ENCODE measurements around the gene CINP.

The CINP gene

GRCh38 chr14:102362545-102363181, at the start of gene CINP, which contains the start of gene TECPR2:
CINP (minus strand) TSS chr14:102362890; CDS start chr14:102362851, 39 bp downstream.
TECPR2 (plus strand) TSS chr14:102362941; CDS start chr14:102376722, 13,781 bp downstream.
- H3K27me3 ChIP-seq (ENCODE audit: low read depth, low read length), result no peaks in the 10 kb centered on the region
- H3K27ac ChIP-seq (ENCODE audit: low read length), result peak within 1 kb of the TSS; percentile 97
- peaks cover 6 to 13% of the 10 kb centered on the region in 2 donors for H3K36me3 ChIP-seq (ENCODE audit: control insufficient read depth in 1 of 2, insufficient read depth in 2 of 2, low read length in 2 of 2)
- H3K4me1 ChIP-seq (ENCODE audit: control insufficient read depth in 1 of 2, insufficient read depth in 2 of 2, low read length in 2 of 2), result peaks cover 14 to 24% of the 10 kb centered on the region in 2 donors
- no peaks in the 10 kb centered on the region for H3K9me3 ChIP-seq (ENCODE audit: control insufficient read depth in 1 of 2, low read length in 2 of 2)
- H3K4me3 ChIP-seq (ENCODE audit: low read depth in 1 of 2, low read length in 2 of 2), result peak within 1 kb of the TSS; percentile 88 to 97

DNA sequence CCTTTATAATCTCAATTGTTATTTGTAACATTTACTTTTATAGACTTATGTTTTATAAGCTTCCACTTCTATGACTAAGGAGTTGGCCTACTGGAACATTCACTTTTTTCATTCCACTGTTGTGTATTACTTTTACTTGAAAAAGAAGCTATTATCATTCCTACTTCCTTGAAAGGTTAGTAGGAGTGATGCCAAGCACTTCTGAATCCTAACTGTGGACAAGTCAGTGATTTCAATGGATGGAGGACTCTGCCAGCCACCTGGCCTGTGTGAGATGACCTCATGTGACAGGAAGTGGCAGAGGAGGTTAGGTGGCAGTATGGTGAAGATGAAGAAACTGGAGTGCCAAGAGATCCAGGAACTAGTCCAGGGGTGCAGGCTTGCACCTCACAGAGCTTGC, 46.0 kb upstream of the CINP start:
- Histone ChIP-seq H3K9me3 (ENCODE audit: control insufficient read depth in 1 of 2, low read length in 2 of 2) (no peaks in the 10 kb centered on the region), H3K36me3 (ENCODE audit: control insufficient read depth in 1 of 2, insufficient read depth in 2 of 2, low read length in 2 of 2) (peaks cover 0 to 5% of the 10 kb centered on the region in 2 donors), H3K4me1 (ENCODE audit: control insufficient read depth in 1 of 2, insufficient read depth in 2 of 2, low read length in 2 of 2) (no peaks in the 10 kb centered on the region), H3K27ac (ENCODE audit: low read length) (peak overlapping the region; percentile 55), H3K27me3 (ENCODE audit: low read depth, low read length) (no peaks in the 10 kb centered on the region), H3K4me3 (ENCODE audit: low read depth in 1 of 2, low read length in 2 of 2) (no peak overlapping the region)

- H3K27ac ChIP-seq (ENCODE audit: low read length), result no peak overlapping the region
- H3K36me3 ChIP-seq (ENCODE audit: control insufficient read depth in 1 of 2, insufficient read depth in 2 of 2, low read length in 2 of 2), result peaks cover 0 to 16% of the 10 kb centered on the region in 2 donors
- H3K27me3 ChIP-seq (ENCODE audit: low read depth, low read length), result no peaks in the 10 kb centered on the region
- no peak overlapping the region for H3K4me3 ChIP-seq (ENCODE audit: low read depth in 1 of 2, low read length in 2 of 2)
- no peaks in the 10 kb centered on the region for H3K4me1 ChIP-seq (ENCODE audit: control insufficient read depth in 1 of 2, insufficient read depth in 2 of 2, low read length in 2 of 2)
- H3K9me3 ChIP-seq (ENCODE audit: control insufficient read depth in 1 of 2, low read length in 2 of 2), result peaks cover 0 to 8% of the 10 kb centered on the region in 2 donors
Measured at GRCh38 chr14:102407258-102407657, 44.6 kb upstream of the CINP start.

DNA sequence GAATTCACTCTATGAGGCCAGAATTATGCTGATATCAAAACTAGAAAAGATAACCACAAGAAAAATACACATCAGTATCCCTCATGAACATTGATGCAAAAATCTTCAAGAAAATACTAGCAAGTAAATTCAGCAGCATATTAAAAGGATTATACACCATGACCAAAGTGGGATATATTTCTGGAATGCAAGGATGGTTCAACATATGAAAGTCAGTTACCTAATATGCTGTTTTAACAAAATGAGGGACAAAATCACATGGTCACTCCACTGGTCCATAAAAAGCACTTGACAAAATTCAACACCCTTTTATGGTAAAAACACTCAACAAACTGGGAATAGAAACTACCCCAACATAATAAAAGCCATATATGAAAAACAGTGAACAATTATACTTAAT, 40.3 kb upstream of the CINP start:
- Histone ChIP-seq H3K27ac (ENCODE audit: low read length) (no peak overlapping the region), H3K4me1 (ENCODE audit: control insufficient read depth in 1 of 2, insufficient read depth in 2 of 2, low read length in 2 of 2) (no peaks in the 10 kb centered on the region), H3K36me3 (ENCODE audit: control insufficient read depth in 1 of 2, insufficient read depth in 2 of 2, low read length in 2 of 2) (peaks cover 0 to 10% of the 10 kb centered on the region in 2 donors), H3K27me3 (ENCODE audit: low read depth, low read length) (no peaks in the 10 kb centered on the region), H3K4me3 (ENCODE audit: low read depth in 1 of 2, low read length in 2 of 2) (no peak overlapping the region), H3K9me3 (ENCODE audit: control insufficient read depth in 1 of 2, low read length in 2 of 2) (peaks cover 0 to 14% of the 10 kb centered on the region in 2 donors)

GRCh38 chr14:102396521-102396920, 33.8 kb upstream of the CINP start:
- Histone ChIP-seq H3K27ac (ENCODE audit: low read length) (no peak overlapping the region), H3K4me1 (ENCODE audit: control insufficient read depth in 1 of 2, insufficient read depth in 2 of 2, low read length in 2 of 2) (peaks cover 5 to 7% of the 10 kb centered on the region in 2 donors), H3K36me3 (ENCODE audit: control insufficient read depth in 1 of 2, insufficient read depth in 2 of 2, low read length in 2 of 2) (no peaks in the 10 kb centered on the region), H3K4me3 (ENCODE audit: low read depth in 1 of 2, low read length in 2 of 2) (no peak overlapping the region), H3K9me3 (ENCODE audit: control insufficient read depth in 1 of 2, low read length in 2 of 2) (peaks cover 0 to 3% of the 10 kb centered on the region in 2 donors), H3K27me3 (ENCODE audit: low read depth, low read length) (no peaks in the 10 kb centered on the region)

DNA sequence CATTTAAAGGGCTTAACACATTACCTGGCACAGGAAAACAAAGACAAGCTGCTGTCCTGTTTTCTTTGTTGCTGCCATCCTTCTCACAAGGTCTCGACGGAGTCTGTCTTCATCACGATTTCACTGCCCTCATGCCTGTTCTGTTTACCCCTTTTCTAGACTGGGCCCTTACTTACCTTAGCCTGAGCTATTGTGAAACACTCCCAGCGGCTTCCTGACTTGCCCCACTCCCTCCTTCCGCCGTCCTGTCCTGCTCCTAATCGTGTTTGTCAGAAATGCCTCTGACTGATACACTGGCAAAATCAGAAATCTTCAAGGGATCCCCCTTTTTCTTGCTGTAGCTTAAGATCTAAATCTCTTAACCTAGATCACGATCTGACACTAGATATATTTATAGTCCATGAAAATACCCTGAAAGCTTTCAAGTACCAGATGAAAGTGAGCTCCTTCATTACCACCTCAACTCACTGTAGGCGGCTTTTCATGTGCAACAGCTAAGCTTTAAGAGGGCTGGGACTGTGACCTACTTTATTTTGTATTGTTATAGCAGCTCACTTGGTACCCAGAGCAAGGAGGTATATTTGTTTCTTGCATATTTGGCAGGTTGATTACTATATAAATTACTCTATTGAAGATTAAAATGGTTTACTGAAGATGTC, 32.2 kb upstream of the CINP start:
- H3K27ac ChIP-seq (ENCODE audit: low read length), result no peak overlapping the region
- H3K36me3 ChIP-seq (ENCODE audit: control insufficient read depth in 1 of 2, insufficient read depth in 2 of 2, low read length in 2 of 2), result no peaks in the 10 kb centered on the region
- peaks cover 0 to 3% of the 10 kb centered on the region in 2 donors for H3K9me3 ChIP-seq (ENCODE audit: control insufficient read depth in 1 of 2, low read length in 2 of 2)
- H3K27me3 ChIP-seq (ENCODE audit: low read depth, low read length), result no peaks in the 10 kb centered on the region
- H3K4me1 ChIP-seq (ENCODE audit: control insufficient read depth in 1 of 2, insufficient read depth in 2 of 2, low read length in 2 of 2), result peaks cover 12 to 15% of the 10 kb centered on the region in 2 donors
- H3K4me3 ChIP-seq (ENCODE audit: low read depth in 1 of 2, low read length in 2 of 2), result no peak overlapping the region

DNA sequence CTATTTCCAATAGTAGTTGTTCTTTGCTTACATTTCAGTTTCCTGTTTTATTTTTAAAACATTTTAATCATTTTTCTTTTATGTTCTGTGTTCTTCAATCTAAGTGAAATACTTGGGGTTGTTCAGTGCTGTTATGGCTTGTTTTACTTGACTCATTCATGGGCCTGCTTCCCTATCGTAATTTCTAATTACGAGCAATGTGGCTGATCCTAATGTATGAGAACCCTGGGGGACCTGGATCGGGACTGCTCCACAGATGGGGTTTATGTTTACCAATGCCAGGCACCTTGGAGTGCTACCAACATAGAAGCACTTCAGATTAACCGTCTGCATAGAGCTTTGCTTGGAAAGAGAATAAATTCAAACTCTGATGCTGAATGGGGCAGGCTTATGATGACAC, 29.8 kb upstream of the CINP start:
- no peaks in the 10 kb centered on the region for H3K36me3 ChIP-seq (ENCODE audit: control insufficient read depth in 1 of 2, insufficient read depth in 2 of 2, low read length in 2 of 2)
- H3K4me3 ChIP-seq (ENCODE audit: low read depth in 1 of 2, low read length in 2 of 2), result no peak overlapping the region
- H3K27ac ChIP-seq (ENCODE audit: low read length), result no peak overlapping the region
- H3K27me3 ChIP-seq (ENCODE audit: low read depth, low read length), result no peaks in the 10 kb centered on the region
- peaks cover 12 to 16% of the 10 kb centered on the region in 2 donors for H3K4me1 ChIP-seq (ENCODE audit: control insufficient read depth in 1 of 2, insufficient read depth in 2 of 2, low read length in 2 of 2)
- no peaks in the 10 kb centered on the region for H3K9me3 ChIP-seq (ENCODE audit: control insufficient read depth in 1 of 2, low read length in 2 of 2)

DNA sequence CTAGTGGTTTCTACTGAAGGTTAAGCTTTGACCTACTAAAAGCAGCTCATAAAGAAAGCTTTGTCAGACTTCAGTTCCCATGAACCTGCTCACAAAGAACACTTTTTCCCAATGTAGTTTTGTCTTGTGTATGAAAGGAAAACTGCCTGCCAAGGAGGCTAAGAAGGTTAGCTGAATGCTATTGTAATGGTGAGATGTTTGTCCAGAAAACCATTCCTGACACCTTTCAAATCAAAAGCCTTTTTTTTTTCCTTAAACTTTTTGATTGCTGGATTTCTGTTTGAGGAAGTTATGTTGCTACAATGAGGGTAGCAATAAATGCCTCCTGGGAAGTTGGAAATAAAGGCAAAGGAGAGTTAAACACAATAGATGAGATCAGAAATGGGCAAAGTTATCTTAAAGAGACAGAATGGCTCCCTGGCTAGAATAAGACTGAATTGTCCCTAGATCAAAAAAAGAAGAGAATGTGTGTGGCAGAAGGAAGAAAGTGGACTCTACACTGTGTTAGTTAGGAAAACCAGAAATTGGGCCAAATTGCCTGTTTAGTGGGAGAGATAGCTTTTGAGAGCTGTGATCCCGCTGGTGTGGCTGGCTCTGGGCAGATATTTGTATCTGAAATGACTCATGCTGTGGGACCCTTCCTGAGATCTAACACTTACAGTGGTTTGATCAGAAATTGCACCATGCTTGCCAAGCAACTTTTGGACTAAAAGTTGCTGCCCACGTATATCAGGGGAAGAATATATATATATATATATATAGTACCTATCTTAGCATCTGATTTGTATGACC, 27.6 kb upstream of the CINP start:
- peak overlapping the region; percentile 40 for H3K27ac ChIP-seq (ENCODE audit: low read length)
- H3K27me3 ChIP-seq (ENCODE audit: low read depth, low read length), result no peaks in the 10 kb centered on the region
- H3K4me1 ChIP-seq (ENCODE audit: control insufficient read depth in 1 of 2, insufficient read depth in 2 of 2, low read length in 2 of 2), result peaks cover 12 to 16% of the 10 kb centered on the region in 2 donors
- no peak overlapping the region for H3K4me3 ChIP-seq (ENCODE audit: low read depth in 1 of 2, low read length in 2 of 2)
- H3K36me3 ChIP-seq (ENCODE audit: control insufficient read depth in 1 of 2, insufficient read depth in 2 of 2, low read length in 2 of 2), result no peaks in the 10 kb centered on the region
- no peaks in the 10 kb centered on the region for H3K9me3 ChIP-seq (ENCODE audit: control insufficient read depth in 1 of 2, low read length in 2 of 2)

DNA sequence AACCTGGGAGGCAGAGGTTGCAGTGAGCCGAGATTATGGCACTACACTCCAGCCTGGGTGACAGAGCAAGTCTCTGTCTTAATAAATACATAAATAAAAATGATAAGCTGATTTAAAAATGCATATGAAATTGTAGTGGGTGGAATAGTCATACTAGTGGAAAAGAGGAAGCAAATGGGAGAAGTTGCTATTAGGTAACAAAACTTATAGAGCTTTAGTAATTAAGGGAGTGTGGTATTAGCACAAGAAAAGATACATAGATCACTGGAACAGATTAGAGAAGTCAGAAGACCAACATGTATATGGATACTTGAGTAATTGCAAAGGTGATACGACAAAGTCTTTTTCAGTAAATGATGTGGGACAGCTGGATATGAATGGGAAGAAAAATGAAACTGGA, 26.6 kb upstream of the CINP start:
- H3K4me3 ChIP-seq (ENCODE audit: low read depth in 1 of 2, low read length in 2 of 2), result no peak overlapping the region
- H3K27ac ChIP-seq (ENCODE audit: low read length), result peak overlapping the region; percentile 40

GRCh38 chr14:102387086-102387485, 24.4 kb upstream of the CINP start:
- Histone ChIP-seq H3K4me3 (ENCODE audit: low read depth in 1 of 2, low read length in 2 of 2) (no peak overlapping the region), H3K27me3 (ENCODE audit: low read depth, low read length) (no peaks in the 10 kb centered on the region), H3K9me3 (ENCODE audit: control insufficient read depth in 1 of 2, low read length in 2 of 2) (no peaks in the 10 kb centered on the region), H3K27ac (ENCODE audit: low read length) (no peak overlapping the region), H3K4me1 (ENCODE audit: control insufficient read depth in 1 of 2, insufficient read depth in 2 of 2, low read length in 2 of 2) (peaks cover 8 to 9% of the 10 kb centered on the region in 2 donors), H3K36me3 (ENCODE audit: control insufficient read depth in 1 of 2, insufficient read depth in 2 of 2, low read length in 2 of 2) (no peaks in the 10 kb centered on the region)

More for the DNA sequence above, 26.6 kb upstream of the CINP start:
- Histone ChIP-seq H3K36me3 (ENCODE audit: control insufficient read depth in 1 of 2, insufficient read depth in 2 of 2, low read length in 2 of 2) (no peaks in the 10 kb centered on the region), H3K4me1 (ENCODE audit: control insufficient read depth in 1 of 2, insufficient read depth in 2 of 2, low read length in 2 of 2) (peaks cover 12 to 16% of the 10 kb centered on the region in 2 donors), H3K9me3 (ENCODE audit: control insufficient read depth in 1 of 2, low read length in 2 of 2) (no peaks in the 10 kb centered on the region), H3K27me3 (ENCODE audit: low read depth, low read length) (no peaks in the 10 kb centered on the region)

- Histone ChIP-seq H3K27me3 (ENCODE audit: low read depth, low read length) (no peaks in the 10 kb centered on the region), H3K9me3 (ENCODE audit: control insufficient read depth in 1 of 2, low read length in 2 of 2) (no peaks in the 10 kb centered on the region), H3K36me3 (ENCODE audit: control insufficient read depth in 1 of 2, insufficient read depth in 2 of 2, low read length in 2 of 2) (peaks cover 4 to 19% of the 10 kb centered on the region in 2 donors), H3K27ac (ENCODE audit: low read length) (no peak overlapping the region), H3K4me3 (ENCODE audit: low read depth in 1 of 2, low read length in 2 of 2) (no peak overlapping the region), H3K4me1 (ENCODE audit: control insufficient read depth in 1 of 2, insufficient read depth in 2 of 2, low read length in 2 of 2) (no peaks in the 10 kb centered on the region)
Measured at GRCh38 chr14:102378830-102379229, 16.1 kb upstream of the CINP start.

Data from muscle layer of duodenum (tissue), 2 donors.